ENCODE data around the gene FAM83G.

GRCh38 chr17:18999911-19000310 is 4.7 kb downstream of the FAM83G start:
- no peak for TF ChIP-seq CTCF (IDR thresholded peaks at IDR 0.05)
- TF ChIP-seq MAX (CRISPR knock-in tag; IDR thresholded peaks at IDR 0.05), result no peak
- TF ChIP-seq SMAD3 (CRISPR knock-in tag; IDR thresholded peaks at IDR 0.05; ENCODE audit: borderline replicate concordance), result no peak
- no peak for TF ChIP-seq GTF2I (CRISPR knock-in tag; conservative IDR thresholded peaks at IDR 0.05)
- TF ChIP-seq E2F4 (CRISPR knock-in tag; IDR thresholded peaks at IDR 0.05; ENCODE audit: borderline replicate concordance, low read depth), result no peak
- TF ChIP-seq ATF2 (CRISPR knock-in tag; IDR thresholded peaks at IDR 0.05; ENCODE audit: borderline replicate concordance, low read depth), result no peak
- no peak for TF ChIP-seq CREB1 (CRISPR knock-in tag; IDR thresholded peaks at IDR 0.05)
